ENCODE data around the gene TBCK.
"Not testable (repeated sequence)": the region's sequence is repeated elsewhere in the genome, so short reads cannot be mapped to it uniquely, and the experiment has no call there.

TBCK gene

GRCh38 chr4:106210021-106210420 lies 106.0 kb downstream of the TBCK start:
- no peak for DNase-seq (ENCODE audit: low spot score)

GRCh38 chr4:106208481-106209460 lies 107.2 kb downstream of the TBCK start:
- DNase-seq (ENCODE audit: low spot score), result no peak

GRCh38 chr4:106201373-106201772 lies 114.6 kb downstream of the TBCK start:
- DNase-seq (ENCODE audit: low spot score), result no peak

GRCh38 chr4:106195435-106195950 lies 120.5 kb downstream of the TBCK start:
- no peak for DNase-seq (ENCODE audit: low spot score)

GRCh38 chr4:106194801-106195200 lies 121.2 kb downstream of the TBCK start:
- DNase-seq (ENCODE audit: low spot score), result no peak

GRCh38 chr4:106192131-106192530 lies 123.9 kb downstream of the TBCK start:
- no peak for DNase-seq (ENCODE audit: low spot score)

- no peak for DNase-seq (ENCODE audit: low spot score)
Observed at GRCh38 chr4:106186201-106186600, 129.8 kb downstream of the TBCK start.

GRCh38 chr4:106183551-106183950 lies 132.5 kb downstream of the TBCK start:
- DNase-seq (ENCODE audit: low spot score), result no peak

GRCh38 chr4:106172861-106173260 lies 143.1 kb downstream of the TBCK start:
- DNase-seq (ENCODE audit: low spot score), result no peak

- no peak for DNase-seq (ENCODE audit: low spot score)
Observed at GRCh38 chr4:106165351-106166010, 150.5 kb downstream of the TBCK start.

- DNase-seq (ENCODE audit: low spot score), result no peak
Observed at GRCh38 chr4:106162278-106162677, 153.7 kb downstream of the TBCK start.

GRCh38 chr4:106160560-106160959 lies 155.4 kb downstream of the TBCK start:
- no peak for DNase-seq (ENCODE audit: low spot score)

GRCh38 chr4:106149911-106150310 lies 166.1 kb downstream of the TBCK start:
- no peak for DNase-seq (ENCODE audit: low spot score)

GRCh38 chr4:106149026-106149425 lies 167.0 kb downstream of the TBCK start:
- no peak for DNase-seq (ENCODE audit: low spot score)

GRCh38 chr4:106142616-106143127 lies 173.3 kb downstream of the TBCK start:
- no peak for DNase-seq (ENCODE audit: low spot score)

- DNase-seq (ENCODE audit: low spot score), result no peak
Observed at GRCh38 chr4:106140601-106141000, 175.4 kb downstream of the TBCK start.

GRCh38 chr4:106136777-106137331 lies 179.2 kb downstream of the TBCK start:
- no peak for DNase-seq (ENCODE audit: low spot score)

GRCh38 chr4:106132045-106132444 lies 184.0 kb downstream of the TBCK start:
- no peak for DNase-seq (ENCODE audit: low spot score)

GRCh38 chr4:106126062-106126461 lies 189.9 kb downstream of the TBCK start:
- DNase-seq (ENCODE audit: low spot score), result no peak

GRCh38 chr4:106119949-106120555 lies 196.0 kb downstream of the TBCK start:
- not testable (repeated sequence) for DNase-seq (ENCODE audit: low spot score)

- no peak for DNase-seq (ENCODE audit: low spot score)
Observed at GRCh38 chr4:106116025-106116424, 200.0 kb downstream of the TBCK start.

- DNase-seq (ENCODE audit: low spot score), result no peak
Observed at GRCh38 chr4:106114270-106114669, 201.7 kb downstream of the TBCK start.

Measured in putamen (tissue), 1 donor.